ENCODE results near the gene SLC9A8.

Gene SLC9A8

DNA sequence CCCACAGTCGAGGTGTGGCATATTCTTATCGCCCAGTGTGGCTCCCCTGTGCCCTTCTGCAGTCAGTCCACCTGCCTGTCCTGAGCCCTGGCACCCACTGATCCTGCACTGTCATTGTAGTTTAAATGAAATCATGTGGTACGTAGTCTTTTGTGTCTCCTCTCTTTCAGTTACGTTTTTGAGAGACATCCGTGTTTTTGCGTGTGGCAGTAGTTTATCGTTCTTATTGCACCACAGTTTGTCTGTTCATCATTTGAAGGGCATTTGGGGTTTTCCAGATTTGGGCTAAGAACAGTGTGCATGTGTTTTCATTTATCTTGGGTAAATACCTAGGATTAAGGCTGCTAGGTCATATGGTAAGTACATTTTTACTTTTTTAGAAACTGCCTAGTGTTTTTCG is 53.4 kb downstream of the SLC9A8 start:
- TF ChIP-seq, protein P1, sequence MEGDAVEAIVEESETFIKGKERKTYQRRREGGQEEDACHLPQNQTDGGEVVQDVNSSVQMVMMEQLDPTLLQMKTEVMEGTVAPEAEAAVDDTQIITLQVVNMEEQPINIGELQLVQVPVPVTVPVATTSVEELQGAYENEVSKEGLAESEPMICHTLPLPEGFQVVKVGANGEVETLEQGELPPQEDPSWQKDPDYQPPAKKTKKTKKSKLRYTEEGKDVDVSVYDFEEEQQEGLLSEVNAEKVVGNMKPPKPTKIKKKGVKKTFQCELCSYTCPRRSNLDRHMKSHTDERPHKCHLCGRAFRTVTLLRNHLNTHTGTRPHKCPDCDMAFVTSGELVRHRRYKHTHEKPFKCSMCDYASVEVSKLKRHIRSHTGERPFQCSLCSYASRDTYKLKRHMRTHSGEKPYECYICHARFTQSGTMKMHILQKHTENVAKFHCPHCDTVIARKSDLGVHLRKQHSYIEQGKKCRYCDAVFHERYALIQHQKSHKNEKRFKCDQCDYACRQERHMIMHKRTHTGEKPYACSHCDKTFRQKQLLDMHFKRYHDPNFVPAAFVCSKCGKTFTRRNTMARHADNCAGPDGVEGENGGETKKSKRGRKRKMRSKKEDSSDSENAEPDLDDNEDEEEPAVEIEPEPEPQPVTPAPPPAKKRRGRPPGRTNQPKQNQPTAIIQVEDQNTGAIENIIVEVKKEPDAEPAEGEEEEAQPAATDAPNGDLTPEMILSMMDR (IDR thresholded peaks at IDR 0.05; ENCODE audit: borderline replicate concordance, extremely low read depth, low read length, poor library complexity, severe bottlenecking) = no peak
- no peak for TF ChIP-seq EZH2 (IDR thresholded peaks at IDR 0.05; ENCODE audit: borderline replicate concordance, low read depth, low read length, severe bottlenecking)
- DNase-seq (no peak), ATAC-seq (ENCODE audit: insufficient read depth, low read depth) (no peak)
- Histone ChIP-seq H4K20me1 (ENCODE audit: insufficient read depth, low read length) (no peaks in the 10 kb centered on the region), H3K4me3 (ENCODE audit: low read depth in 1 of 2, low read length in 2 of 2) (no peak overlapping the region), H3K27ac (ENCODE audit: low read length) (no peak overlapping the region), H3K4me2 (ENCODE audit: insufficient read depth, low read length) (no peak overlapping the region), H3K9me3 (ENCODE audit: insufficient read depth, low read length, severe bottlenecking) (no peaks in the 10 kb centered on the region), H3K9ac (ENCODE audit: low read depth, low read length) (no peak overlapping the region), H3K79me2 (ENCODE audit: insufficient read depth, low read length) (no peaks in the 10 kb centered on the region), H3K4me1 (ENCODE audit: insufficient read depth, low read length) (no peaks in the 10 kb centered on the region), H3K36me3 (ENCODE audit: insufficient read depth, low read length) (peaks cover 34% of the 10 kb centered on the region; the same call in 1 of the 2 replicates), H3K27me3 (ENCODE audit: insufficient read depth, low read length, poor library complexity) (no peaks in the 10 kb centered on the region), H2AFZ (ENCODE audit: low read depth, low read length) (no peak overlapping the region)

DNA sequence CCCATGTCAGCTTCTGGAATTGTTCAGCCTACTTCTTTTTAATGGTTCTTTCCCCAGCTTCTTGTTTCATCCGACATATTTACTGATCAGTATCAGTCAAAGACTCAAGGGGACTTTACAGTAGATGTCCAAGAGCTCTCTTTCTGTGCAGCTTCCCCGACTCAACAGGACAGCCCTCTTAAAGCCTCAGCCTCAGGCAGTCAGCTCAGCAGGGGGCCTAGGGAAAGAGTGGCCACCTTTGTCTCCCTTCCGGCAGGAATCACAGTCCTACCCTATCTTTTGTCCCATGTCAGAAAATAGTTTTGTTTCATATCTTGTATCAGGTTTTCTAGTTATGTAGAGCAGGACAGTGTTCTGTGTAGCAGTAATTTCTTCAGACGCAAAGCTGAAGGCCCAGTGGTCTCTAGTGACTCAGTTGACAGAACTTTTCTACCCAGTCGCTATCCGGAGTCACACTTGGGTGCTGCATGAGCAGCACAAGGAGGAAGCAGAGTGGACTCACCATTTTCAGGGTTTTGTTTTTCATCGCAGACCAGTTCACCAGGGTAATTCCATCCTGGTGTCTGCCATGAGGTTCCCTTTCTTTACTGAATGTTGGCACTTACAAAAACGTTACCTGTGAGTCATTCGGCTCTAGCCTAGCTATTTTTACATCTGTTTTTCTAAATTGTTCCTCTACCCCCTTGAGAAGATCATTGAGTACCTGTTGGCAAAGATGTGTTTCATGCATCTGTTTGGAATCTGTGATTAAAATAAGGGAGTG is 55.0 kb downstream of the SLC9A8 start:
- no peak for TF ChIP-seq EZH2 (IDR thresholded peaks at IDR 0.05; ENCODE audit: borderline replicate concordance, low read depth, low read length, severe bottlenecking)
- TF ChIP-seq, protein P1 (IDR thresholded peaks at IDR 0.05; ENCODE audit: borderline replicate concordance, extremely low read depth, low read length, poor library complexity, severe bottlenecking) = no peak
- Histone ChIP-seq H3K4me1 (ENCODE audit: insufficient read depth, low read length) (no peaks in the 10 kb centered on the region), H3K4me2 (ENCODE audit: insufficient read depth, low read length) (no peak overlapping the region), H3K9me3 (ENCODE audit: insufficient read depth, low read length, severe bottlenecking) (no peaks in the 10 kb centered on the region), H3K27ac (ENCODE audit: low read length) (no peak overlapping the region), H3K36me3 (ENCODE audit: insufficient read depth, low read length) (peaks cover 42% of the 10 kb centered on the region; the same call in 1 of the 2 replicates), H2AFZ (ENCODE audit: low read depth, low read length) (no peak overlapping the region), H3K9ac (ENCODE audit: low read depth, low read length) (no peak overlapping the region), H3K4me3 (ENCODE audit: low read depth in 1 of 2, low read length in 2 of 2) (no peak overlapping the region), H3K27me3 (ENCODE audit: insufficient read depth, low read length, poor library complexity) (no peaks in the 10 kb centered on the region), H4K20me1 (ENCODE audit: insufficient read depth, low read length) (no peaks in the 10 kb centered on the region), H3K79me2 (ENCODE audit: insufficient read depth, low read length) (no peaks in the 10 kb centered on the region)
- no peak for ATAC-seq (ENCODE audit: insufficient read depth, low read depth)
- DNase-seq = no peak

DNA sequence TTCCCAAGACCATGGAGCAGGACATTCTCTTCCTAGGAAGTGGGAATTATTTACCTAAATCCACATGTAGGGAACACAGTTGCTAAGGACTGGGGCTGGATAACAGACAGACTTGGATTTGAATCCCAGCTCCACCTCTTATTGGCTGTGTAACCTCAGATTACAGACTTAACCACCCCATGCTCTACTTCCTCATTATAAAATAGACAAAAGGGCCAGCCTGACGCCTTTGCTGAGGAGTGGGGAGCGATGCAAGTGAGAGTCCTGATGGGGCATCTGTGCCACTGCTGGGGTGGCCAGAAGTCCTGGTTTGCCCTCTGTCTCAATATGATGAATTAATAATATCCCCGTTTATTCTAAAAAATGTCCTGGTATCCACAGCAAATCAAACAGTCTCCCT is 55.9 kb downstream of the SLC9A8 start:
- Histone ChIP-seq H3K4me2 (ENCODE audit: insufficient read depth, low read length) (no peak overlapping the region), H3K36me3 (ENCODE audit: insufficient read depth, low read length) (peaks cover 42% of the 10 kb centered on the region; the same call in 1 of the 2 replicates), H3K9me3 (ENCODE audit: insufficient read depth, low read length, severe bottlenecking) (no peaks in the 10 kb centered on the region), H3K4me3 (ENCODE audit: low read depth in 1 of 2, low read length in 2 of 2) (no peak overlapping the region), H3K27me3 (ENCODE audit: insufficient read depth, low read length, poor library complexity) (no peaks in the 10 kb centered on the region), H3K4me1 (ENCODE audit: insufficient read depth, low read length) (no peaks in the 10 kb centered on the region), H3K27ac (ENCODE audit: low read length) (no peak overlapping the region), H3K79me2 (ENCODE audit: insufficient read depth, low read length) (no peaks in the 10 kb centered on the region), H3K9ac (ENCODE audit: low read depth, low read length) (no peak overlapping the region), H4K20me1 (ENCODE audit: insufficient read depth, low read length) (no peaks in the 10 kb centered on the region), H2AFZ (ENCODE audit: low read depth, low read length) (no peak overlapping the region)
- ATAC-seq (ENCODE audit: insufficient read depth, low read depth) (no peak), DNase-seq (no peak)
- TF ChIP-seq, protein P1 (IDR thresholded peaks at IDR 0.05; ENCODE audit: borderline replicate concordance, extremely low read depth, low read length, poor library complexity, severe bottlenecking) = no peak
- no peak for TF ChIP-seq EZH2 (IDR thresholded peaks at IDR 0.05; ENCODE audit: borderline replicate concordance, low read depth, low read length, severe bottlenecking)
